Measurements from ENCODE around the gene NEUROG2.

The NEUROG2 gene

GRCh38 chr4:112473985-112474384 lies 42.0 kb downstream of the NEUROG2 start:
- DNase-seq, result no peak

GRCh38 chr4:112472318-112472717 lies 43.7 kb downstream of the NEUROG2 start:
- DNase-seq, result no peak

Measured in NCI-H345 (cell line).